Effector CD8-positive, alpha-beta T cell (primary cell): Measurements from ENCODE around the gene TRIM62.

Experiments
- DNase-seq: peaks from one replicate; lab custom pipeline; 2025; lab: John Stamatoyannopoulos, UW

Gene TRIM62

DNA sequence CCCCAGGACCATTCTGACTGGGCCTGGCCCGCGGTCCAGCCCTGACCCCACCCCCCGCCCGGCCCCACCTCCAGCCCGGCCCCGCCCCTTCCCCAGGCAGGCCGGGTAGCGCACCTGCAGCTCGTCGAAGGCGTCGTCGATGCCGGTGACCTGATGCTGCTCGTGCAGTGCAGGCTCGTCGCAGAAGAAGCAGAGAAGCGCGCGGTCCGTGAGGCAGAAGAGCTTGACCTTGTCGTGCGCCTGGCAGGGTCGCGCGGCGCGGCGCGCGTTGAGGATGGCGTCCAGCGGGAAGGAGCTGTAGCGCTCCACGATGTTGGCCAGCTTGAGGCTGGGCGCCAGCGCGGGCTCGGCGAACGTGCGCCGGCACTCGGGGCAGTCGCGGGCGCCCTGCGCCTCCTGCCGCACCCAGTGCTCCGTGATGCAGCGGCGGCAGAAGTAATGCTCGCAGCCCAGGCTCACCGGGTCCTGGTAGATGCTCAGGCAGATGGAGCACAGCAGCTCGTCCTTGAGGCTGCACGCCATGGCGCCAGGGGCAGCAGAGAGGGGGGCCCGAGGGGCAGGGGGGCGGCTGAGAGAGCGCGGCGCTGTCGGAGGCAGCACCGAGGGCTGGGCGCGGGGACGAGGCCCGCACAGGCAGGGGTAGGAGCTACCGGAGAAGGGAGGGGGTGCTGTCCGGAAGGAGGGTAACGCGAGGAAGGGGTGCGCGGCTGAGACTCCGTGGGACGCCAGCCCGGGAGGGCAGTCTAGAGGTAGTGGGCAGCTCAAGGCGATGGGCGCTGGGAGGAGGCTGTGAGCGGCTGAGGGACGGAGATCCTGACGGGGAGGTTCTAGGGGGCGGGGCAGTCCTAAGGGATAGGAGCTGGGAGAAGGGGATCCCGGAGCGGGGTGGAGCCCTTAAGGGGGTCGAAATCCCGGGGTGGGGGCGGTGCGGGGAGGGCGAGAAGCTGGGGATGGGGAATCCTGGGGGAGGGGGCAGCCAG lies 642 bp downstream of the TRIM62 start:
- DNase-seq: no peak

GRCh38 chr1:33180226-33180910 lies 1.5 kb downstream of the TRIM62 start:
- peak; percentile 67 for DNase-seq

DNA sequence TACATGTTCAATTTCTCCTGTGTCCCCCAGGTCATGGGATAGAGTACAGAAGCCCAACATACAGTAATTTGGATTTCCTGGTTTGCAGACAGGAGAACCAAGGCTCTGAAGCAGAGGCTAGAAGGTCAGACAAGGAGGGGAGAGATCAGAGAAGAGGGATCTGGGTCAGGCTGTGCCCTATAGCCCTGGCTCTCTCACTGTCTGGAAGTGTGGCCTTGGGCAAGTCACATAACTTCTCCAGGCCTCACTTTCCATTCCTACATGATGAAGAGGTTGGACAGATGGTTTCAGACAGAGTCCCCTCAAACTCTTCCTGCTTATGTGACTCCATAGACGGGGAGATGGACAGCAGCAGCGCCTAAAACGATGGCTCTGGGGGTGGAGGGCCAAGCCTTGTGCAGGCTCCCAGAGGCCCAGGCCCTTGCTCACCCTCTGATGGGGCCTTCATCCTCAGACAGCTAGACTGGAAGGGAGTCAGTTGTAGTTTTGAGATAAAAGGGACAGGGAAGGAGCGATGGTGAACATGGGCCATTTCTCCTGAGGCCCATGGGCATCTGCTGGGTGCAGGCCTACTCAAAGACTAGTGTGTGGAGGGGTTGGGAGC lies 2.9 kb downstream of the TRIM62 start:
- DNase-seq: no peak

DNA sequence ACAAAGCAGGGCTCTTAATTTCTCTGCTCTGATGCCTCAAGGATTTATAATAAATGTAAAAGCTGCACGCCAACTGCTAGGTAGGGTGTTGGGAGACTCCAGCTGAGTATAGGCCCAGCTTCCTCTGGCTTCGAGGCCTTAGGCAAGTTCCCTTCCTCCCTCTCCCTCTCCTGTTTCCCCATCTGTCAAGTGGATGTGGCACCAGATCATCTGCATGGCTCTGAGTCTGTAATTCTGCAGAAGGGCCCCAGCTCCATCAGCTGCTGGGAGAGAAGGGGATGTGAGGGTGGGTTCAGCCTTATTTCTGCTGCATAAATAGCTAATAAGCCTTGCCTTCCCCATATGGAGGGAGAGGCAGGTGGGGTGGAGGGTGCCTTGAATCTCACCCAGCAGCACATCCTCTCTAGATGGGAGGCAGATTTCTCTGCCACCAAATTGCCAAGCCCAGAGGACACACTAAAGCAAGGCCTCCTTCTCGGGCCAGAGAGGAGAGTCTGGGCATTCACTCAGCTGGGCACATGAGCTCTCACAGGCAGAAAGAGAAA lies 3.8 kb downstream of the TRIM62 start:
- no peak for DNase-seq

- no peak for DNase-seq
Measured at GRCh38 chr1:33176887-33177286, 5.0 kb downstream of the TRIM62 start.

DNA sequence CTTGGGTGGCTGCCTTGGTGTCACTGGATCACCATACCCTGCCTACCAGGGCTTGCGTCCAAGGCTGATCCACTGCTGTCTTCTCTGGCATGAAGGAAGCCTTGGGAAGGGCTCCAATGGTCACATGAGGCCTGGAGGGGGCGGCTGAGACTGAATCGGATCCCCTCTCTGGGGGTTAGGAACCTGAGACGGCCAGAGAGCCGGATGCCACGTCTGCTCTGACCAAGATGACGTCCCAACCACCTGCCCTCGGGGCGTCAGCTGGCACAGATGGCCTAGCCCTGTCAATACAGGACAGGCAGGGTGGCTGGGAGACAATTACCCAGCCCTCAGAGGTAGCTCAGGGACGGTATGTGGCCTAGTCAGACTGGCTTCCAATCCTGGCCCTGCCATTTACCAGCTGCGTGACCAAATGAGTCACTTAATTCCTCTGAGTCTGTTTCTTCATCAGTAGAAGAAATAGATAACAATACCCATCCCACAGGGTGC lies 5.4 kb downstream of the TRIM62 start:
- no peak for DNase-seq

DNA sequence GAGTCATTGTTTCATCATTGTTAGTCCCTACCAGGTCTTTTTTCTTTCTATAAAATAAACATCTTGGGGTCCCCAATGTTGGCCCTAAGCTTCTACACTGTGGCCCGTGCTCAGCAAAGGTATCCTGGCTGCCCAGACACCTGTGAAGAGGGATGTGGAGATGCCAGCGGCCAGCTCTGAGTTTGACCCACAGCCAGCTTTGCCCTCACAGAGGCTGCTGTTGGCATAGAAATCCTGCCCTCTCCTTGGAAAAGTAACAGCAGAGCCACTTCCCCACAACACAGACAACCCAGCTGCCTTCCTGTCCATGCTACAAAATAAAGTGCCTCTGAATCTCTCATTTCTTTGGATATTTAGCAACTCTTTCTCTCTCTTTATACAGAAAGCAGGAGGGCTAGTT lies 6.0 kb downstream of the TRIM62 start:
- no peak for DNase-seq

DNA sequence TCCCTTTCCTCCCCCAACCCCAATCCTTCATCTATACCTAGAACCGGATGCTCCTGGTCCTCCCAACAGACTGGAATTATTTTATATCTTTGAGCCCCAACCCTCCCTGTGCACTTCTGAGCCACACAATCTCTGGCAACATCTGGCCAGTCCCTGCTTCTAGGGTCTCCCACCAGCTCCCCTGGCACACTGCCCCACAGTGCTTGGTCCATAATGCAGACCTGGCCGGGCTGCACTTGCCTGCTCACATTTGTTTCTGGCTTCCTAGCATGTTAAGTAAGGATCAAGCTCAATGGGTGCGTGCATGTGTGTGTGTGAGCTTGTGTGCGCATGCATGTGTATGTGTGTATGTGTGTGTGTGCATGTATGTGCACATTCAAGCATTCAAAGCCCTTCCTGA lies 8.8 kb downstream of the TRIM62 start:
- DNase-seq: no peak

DNA sequence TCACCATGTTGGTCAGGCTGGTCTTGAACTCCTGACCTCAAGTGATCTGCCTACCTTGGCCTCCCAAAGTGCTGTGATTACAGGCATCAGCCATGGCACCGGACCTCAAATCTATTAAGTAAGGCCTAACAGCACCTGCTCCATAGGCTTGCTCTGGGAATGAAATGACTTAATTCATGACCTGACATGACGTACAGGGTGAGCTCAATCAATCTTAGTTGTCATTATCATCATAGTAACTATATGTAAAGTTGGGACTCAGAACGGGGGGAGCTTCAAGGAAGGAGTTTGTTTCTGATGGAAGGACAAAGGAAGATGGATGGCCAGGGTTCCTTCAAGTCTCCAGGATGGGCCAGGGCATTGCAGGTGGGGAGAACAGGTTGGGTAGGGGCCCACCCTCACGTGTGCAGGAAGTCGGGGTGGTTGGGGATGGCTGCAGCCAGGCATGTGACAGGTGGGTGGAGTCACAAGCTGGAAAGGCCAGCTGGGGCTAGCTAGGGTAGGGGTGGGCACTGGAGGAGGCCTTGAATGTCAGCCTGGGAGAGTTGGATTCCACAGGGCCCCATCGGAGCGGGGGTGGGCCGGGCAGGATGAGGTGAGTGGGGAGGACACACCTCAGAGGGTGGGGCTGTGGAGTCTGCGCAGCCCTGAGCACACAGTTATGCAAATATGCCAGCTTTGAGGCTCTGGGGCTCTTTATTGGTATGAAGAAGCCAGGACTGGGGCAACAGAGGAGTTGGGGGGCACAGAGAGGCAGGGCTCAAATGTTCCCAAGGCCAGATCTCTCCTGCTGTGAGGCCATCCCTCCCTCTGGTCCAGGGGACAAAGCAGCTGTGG lies 9.6 kb downstream of the TRIM62 start:
- DNase-seq: no peak

DNA sequence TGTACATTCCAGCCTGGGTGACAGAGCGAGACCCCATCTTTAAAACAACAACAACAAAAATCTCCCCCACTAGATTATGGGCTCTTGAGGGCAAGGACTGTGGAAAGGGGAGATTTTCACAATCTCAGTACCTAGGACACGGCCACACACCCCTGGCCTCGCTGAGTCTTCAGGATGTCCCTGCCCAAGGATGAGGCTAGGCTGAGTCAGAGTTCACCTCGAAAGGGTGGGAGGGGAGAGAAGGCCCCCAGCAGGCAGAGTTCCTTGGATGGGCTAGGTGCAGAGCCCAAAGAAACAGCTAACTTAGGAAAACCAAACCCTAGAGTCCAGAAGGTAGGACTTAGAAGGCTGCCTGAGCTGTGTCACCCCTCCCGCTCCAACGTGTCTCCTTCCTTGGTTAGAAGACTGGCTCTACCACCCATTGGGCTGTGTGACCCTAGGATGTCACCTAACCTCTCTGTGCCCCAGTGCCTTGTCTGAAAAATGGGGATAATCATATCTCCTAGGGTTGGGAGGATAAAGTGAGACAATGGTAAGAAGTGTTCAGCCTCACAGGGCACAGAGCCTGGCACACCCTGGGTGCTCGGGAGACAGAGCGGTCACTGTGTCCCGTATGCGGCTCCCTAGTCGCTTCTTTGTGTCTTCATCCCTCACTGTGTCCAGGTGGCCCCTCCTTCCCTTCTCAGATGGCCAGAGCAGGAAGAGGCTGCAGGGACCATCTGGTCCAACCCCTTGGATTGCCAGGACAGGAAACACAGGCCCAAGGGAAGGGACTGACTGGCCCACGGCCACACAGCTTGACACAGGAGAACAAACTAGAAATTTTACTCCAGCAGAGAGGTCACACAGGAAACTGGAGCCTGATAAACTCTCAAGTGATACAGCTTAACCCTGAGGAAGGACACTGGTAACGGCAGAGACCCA lies 11.2 kb downstream of the TRIM62 start:
- DNase-seq: no peak

DNA sequence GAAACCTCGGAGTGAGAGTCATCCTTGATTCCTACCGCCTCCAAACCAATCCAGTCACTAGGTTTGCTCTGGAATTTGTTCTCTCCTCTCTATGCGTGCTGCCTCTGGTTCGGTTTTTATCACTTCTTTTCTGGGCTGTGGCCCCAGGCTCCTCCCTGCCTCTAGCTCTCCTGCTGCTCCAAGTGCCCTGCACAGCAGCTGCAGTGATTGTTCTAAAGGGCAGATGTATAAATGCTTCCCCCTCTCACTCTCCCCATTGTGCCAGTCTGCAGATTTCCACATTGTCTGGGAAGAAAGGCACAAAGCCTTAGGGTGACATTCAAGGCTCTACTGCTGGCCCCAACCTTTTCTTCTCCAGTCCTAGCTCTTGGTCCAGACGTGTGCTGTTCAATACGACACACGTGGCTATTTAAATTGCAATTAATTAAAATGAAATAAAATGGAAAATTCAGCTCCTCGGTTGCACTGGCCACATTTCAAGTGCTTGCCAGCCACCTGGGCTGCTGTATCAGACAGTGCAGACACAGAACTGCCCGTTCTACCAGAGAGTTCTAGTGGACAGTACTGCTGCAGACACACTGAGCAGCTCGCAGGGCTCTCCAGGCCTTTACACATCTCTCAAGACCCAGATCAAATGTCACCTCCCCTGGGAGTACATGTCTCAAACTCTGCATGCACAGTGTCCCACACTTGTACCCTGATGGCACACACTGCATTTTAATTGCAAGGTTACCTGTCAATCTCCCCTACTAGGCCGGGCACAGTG lies 12.4 kb downstream of the TRIM62 start:
- DNase-seq: no peak

GRCh38 chr1:33168556-33169289 lies 13.1 kb downstream of the TRIM62 start:
- DNase-seq: no peak

GRCh38 chr1:33167650-33168447 lies 14.0 kb downstream of the TRIM62 start:
- no peak for DNase-seq

- DNase-seq: no peak
Measured at GRCh38 chr1:33165809-33166208, 16.0 kb downstream of the TRIM62 start.

DNA sequence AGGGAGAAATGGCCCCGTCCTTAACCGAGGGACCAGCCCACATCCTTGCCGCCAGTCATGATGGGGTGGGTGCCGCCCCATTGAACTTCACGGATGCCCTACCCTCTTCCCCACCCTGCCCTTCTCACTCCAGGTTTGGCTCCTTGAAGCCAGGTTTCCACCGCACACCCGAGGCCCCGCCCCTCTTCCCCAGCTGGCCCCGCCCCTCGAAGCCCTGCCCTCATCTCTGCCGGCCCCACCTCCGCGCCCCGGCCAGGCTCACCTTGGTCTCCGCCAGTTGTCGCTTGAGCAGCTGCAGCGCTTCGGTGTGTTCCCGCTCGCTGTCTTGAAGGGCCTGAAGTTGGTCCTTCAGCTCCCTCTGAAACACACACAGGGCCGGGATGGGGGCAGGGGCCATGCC lies 16.6 kb downstream of the TRIM62 start:
- no peak for DNase-seq

DNA sequence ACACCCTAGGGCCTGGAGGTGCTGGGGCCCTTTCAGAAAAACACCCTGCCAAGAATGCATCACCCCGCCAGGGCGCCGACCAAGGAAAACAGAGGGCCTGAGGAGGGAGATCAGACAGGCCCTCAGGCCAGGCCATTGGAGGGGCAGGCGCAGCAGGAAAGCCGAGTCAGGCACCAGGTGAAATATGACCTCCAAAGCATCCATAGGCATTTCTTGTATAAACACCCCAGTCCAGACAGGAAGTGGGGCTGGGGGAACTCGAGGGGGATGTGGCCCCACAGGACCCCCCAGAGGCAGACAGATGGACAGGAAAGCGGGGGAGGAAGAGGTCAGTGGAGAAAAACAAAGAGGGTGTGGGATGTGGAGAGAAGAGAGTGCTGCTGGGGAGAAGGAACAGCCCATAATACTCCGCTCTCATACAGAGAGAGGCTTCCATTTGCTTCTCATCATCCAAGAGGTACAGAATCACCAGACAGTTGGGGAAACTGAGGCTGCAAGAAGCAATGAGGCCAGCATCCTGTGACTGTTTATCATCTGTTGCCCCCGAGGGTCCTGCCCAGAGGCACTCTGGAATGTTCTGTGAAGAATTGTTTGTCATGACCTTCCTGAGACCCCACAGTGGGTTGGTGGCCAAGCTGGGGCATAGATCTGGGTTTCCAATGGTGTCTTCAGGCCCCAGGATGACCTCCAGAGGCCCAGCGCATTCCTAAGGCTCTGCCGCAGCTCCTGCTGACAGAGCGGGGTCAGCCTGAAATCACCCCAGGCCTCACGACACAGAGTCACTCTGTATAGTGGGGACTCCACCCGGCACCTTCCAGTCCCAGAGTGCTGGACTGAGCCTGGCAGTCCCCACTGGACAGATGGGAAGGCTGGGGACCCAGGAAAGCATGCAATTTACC lies 18.0 kb downstream of the TRIM62 start:
- DNase-seq: no peak

DNA sequence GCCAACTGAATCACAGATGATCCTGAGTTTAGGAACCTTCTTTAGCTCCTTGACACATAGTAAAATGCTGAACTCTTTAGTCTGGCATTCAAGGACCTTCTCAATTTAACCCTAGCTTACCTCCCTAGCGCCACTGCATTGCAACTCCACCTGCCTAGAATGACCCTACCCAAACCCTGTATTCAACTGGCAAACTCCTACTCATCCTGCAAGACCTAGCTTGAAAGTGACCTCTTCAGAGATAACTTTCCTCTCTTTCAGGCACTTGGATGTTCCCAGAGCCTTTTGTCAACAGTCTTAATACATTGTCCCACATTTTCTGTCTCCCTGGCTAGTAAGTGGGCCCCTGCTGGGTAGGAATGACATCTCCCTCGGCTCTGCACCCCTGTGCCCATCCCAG lies 19.7 kb downstream of the TRIM62 start:
- no peak for DNase-seq
